Epithelial cell of proximal tubule (primary cell): ENCODE measurements around the gene HLCS. TPM values are rescaled to one million over a fixed set of nuclear protein-coding genes. Genes with fewer than 3 reads are reported as not detected.

Source experiments
- DNase-seq: peaks from one replicate; pipeline ENCODE4 v3.0.0-alpha.2; 2011; ENCODE audit warnings: low read depth
- H3K4me3 ChIP-seq: 2 replicates; pipeline ENCODE4 v1.5.1; 2011; ENCODE audit warnings: low read depth, mild to moderate bottlenecking, low read length
- CTCF ChIP-seq: conservative IDR thresholded peaks from 2 replicates; pipeline ENCODE4 v1.5.1; 2012; ENCODE audit warnings: low read depth, mild to moderate bottlenecking, low read length
- total RNA-seq: library from RNA; depleted of rRNA; stranded (reverse); fragments of >200 nt; gene quantifications from 2 replicates; pipeline ENCODE4 v1.2.3, GENCODE V29; 2015

HLCS gene
- total RNA-seq, 1 donor from 2014 or later: 21.0 TPM

GRCh38 chr21:36968414-36968813 lies 1.9 kb upstream of the HLCS start:
- no peak overlapping the region for H3K4me3 ChIP-seq
- no peak for DNase-seq
- no peak for TF ChIP-seq CTCF

- DNase-seq: no peak
- H3K4me3 ChIP-seq: peak overlapping the region; percentile 71
- no peak for TF ChIP-seq CTCF
These were observed 626 bp upstream of the HLCS start for GRCh38 chr21:36966821-36967768.

GRCh38 chr21:36965720-36966065 lies 776 bp downstream of the HLCS start:
- no peak for DNase-seq
- no peak for TF ChIP-seq CTCF

GRCh38 chr21:36964827-36965719 lies 1.4 kb downstream of the HLCS start:
- peak overlapping the region; percentile 71 for H3K4me3 ChIP-seq
- TF ChIP-seq CTCF: no peak
- DNase-seq: no peak

More at GRCh38 chr21:36965720-36966065, 776 bp downstream of the HLCS start:
- peak overlapping the region; percentile 71 for H3K4me3 ChIP-seq

GRCh38 chr21:36964398-36964797 lies 2.1 kb downstream of the HLCS start:
- no peak for DNase-seq
- no peak for TF ChIP-seq CTCF
- no peak overlapping the region for H3K4me3 ChIP-seq

- no peak for TF ChIP-seq CTCF
- H3K4me3 ChIP-seq: no peak overlapping the region
- DNase-seq: no peak
These were observed 4.2 kb downstream of the HLCS start for GRCh38 chr21:36962098-36962780.
